Smooth muscle cell (in vitro differentiated cells): Measurements from ENCODE around the gene PDSS2. TPM values are rescaled to one million over a fixed set of nuclear protein-coding genes. Genes with fewer than 3 reads are reported as not detected.

ENCODE experiments used
- DNase-seq: peaks from one replicate; lab custom pipeline; 2025; ENCODE audit not compliant: unreplicated experiment; lab: John Stamatoyannopoulos, UW
- H2AFZ ChIP-seq: fragments of 200-600 bp; sonication (generic); 2 replicates; pipeline ENCODE4 v1.6.0; 2016; ENCODE audit warnings: antibody characterized with exemption, low read depth, mild to moderate bottlenecking
- H3F3A ChIP-seq: fragments of 200-600 bp; sonication (generic); 2 replicates; pipeline ENCODE4 v1.6.0; 2017; ENCODE audit warnings: antibody characterized with exemption, low read depth
- H3K27ac ChIP-seq: fragments of 200-600 bp; sonication (generic); 2 replicates; pipeline ENCODE4 v1.5.1; 2016; ENCODE audit warnings: low read depth, mild to moderate bottlenecking
- H3K27me3 ChIP-seq: fragments of 200-600 bp; sonication (generic); 2 replicates; pipeline ENCODE4 v1.6.1; 2016; ENCODE audit warnings: low read depth, mild to moderate bottlenecking
- H3K36me3 ChIP-seq: fragments of 200-600 bp; sonication (generic); 2 replicates; pipeline ENCODE4 v1.5.1; 2016; ENCODE audit warnings: low read depth
- H3K4me1 ChIP-seq: fragments of 200-600 bp; sonication (generic); 2 replicates; pipeline ENCODE4 v1.5.1; 2016; ENCODE audit warnings: low read depth
- H3K4me2 ChIP-seq: fragments of 200-600 bp; sonication (generic); 2 replicates; pipeline ENCODE4 v1.6.0; 2016; ENCODE audit warnings: mild to moderate bottlenecking
- H3K4me3 ChIP-seq: fragments of 200-600 bp; sonication (generic); 2 replicates; pipeline ENCODE4 v1.5.1; 2016; ENCODE audit warnings: mild to moderate bottlenecking
- H3K79me2 ChIP-seq: fragments of 200-600 bp; sonication (generic); 2 replicates; pipeline ENCODE4 v1.6.0; 2016; ENCODE audit warnings: low read depth, mild to moderate bottlenecking
- H3K9ac ChIP-seq: fragments of 200-600 bp; sonication (generic); 2 replicates; pipeline ENCODE4 v1.6.0; 2016; ENCODE audit warnings: low read depth
- H3K9me3 ChIP-seq: fragments of 200-600 bp; sonication (generic); replicated peaks from 2 replicates; pipeline ENCODE4 v1.5.1; 2016; ENCODE audit warnings: low read depth
- H4K20me1 ChIP-seq: fragments of 200-600 bp; sonication (generic); 2 replicates; pipeline ENCODE4 v1.6.0; 2016; ENCODE audit warnings: low read depth
- WGBS: methylation state at CpG from one replicate; pipeline ENCODE4 v1.1.7; 2016; ENCODE audit warnings: low lambda C conversion rate; 5-methylcytosine and 5-hydroxymethylcytosine counted together
- polyA plus RNA-seq: library from polyadenylated mRNA; unstranded; fragments of >200 nt; fragmentation: Nextera tagmentation; extraction: Ambion mirVana; gene quantifications from 2 replicates; pipeline ENCODE4 v1.2.1, GENCODE V29; 2016
- small RNA-seq: library from RNA; depleted of rRNA; stranded (forward); fragments of <200 nt; gene quantifications from one replicate; pipeline ENCODE3, GENCODE V24; 2014
- total RNA-seq: library from RNA; depleted of rRNA; stranded (reverse); fragments of >200 nt; gene quantifications from 2 replicates; pipeline ENCODE4 v1.2.3, GENCODE V29; 2014
- TF ChIP-seq, protein P1 (sequence below): fragments of 200-600 bp; sonication (generic); IDR thresholded peaks from 2 replicates; pipeline ENCODE4 v1.5.1; 2017; ENCODE audit warnings: borderline replicate concordance, mild to moderate bottlenecking, antibody characterized with exemption; ENCODE audit not compliant: insufficient read depth, poor library complexity, severe bottlenecking

Gene PDSS2
- total and polyA plus RNA-seq, 2 experiments from 2014 or later, result 12.8 to 15.5 TPM

DNA sequence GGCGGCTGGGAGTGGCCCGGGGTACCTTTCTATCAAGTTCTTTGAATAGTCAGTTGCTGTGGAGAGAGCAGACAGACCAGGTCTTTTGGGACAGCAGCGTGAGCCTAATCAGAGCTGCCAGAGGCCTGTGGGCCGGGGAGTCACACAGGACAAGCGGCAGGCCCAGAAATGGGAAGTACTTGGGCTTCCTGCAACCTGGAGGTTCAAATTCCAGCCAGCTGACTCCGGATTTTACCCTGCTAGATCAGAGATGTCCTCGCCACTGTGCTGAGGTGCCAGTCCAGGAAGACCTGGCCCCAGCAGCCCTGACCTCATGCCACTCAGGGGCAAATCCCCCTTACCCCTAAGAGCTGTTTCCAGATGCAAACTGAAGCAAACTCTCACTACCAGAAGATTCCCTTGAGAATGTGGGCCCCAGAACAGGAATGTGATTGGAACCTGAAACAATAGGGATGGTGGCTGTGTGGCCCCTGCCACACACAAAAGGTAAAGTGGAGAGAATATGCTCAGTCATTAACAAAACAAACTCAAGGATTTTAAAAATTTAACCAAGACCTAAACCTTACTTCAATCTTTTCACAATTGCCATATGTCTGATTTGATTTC lies 353.8 kb downstream of the PDSS2 start:
- Histone ChIP-seq H3K4me3 (no peak overlapping the region), H3K79me2 (peaks cover 6% of the 10 kb centered on the region), H3K27ac (no peak overlapping the region), H3K9ac (no peak overlapping the region), H3K27me3 (no peaks in the 10 kb centered on the region), H3K4me2 (no peak overlapping the region), H3K9me3 (no peaks in the 10 kb centered on the region), H3K36me3 (no peaks in the 10 kb centered on the region), H2AFZ (no peak overlapping the region), H4K20me1 (peaks cover 62% of the 10 kb centered on the region), H3F3A (no peaks in the 10 kb centered on the region), H3K4me1 (peaks cover 6% of the 10 kb centered on the region)
- WGBS, result 85% methylated on average over 7 of the region's 7 CpGs
- TF ChIP-seq, protein P1, sequence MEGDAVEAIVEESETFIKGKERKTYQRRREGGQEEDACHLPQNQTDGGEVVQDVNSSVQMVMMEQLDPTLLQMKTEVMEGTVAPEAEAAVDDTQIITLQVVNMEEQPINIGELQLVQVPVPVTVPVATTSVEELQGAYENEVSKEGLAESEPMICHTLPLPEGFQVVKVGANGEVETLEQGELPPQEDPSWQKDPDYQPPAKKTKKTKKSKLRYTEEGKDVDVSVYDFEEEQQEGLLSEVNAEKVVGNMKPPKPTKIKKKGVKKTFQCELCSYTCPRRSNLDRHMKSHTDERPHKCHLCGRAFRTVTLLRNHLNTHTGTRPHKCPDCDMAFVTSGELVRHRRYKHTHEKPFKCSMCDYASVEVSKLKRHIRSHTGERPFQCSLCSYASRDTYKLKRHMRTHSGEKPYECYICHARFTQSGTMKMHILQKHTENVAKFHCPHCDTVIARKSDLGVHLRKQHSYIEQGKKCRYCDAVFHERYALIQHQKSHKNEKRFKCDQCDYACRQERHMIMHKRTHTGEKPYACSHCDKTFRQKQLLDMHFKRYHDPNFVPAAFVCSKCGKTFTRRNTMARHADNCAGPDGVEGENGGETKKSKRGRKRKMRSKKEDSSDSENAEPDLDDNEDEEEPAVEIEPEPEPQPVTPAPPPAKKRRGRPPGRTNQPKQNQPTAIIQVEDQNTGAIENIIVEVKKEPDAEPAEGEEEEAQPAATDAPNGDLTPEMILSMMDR, result no peak
- DNase-seq, result no peak

DNA sequence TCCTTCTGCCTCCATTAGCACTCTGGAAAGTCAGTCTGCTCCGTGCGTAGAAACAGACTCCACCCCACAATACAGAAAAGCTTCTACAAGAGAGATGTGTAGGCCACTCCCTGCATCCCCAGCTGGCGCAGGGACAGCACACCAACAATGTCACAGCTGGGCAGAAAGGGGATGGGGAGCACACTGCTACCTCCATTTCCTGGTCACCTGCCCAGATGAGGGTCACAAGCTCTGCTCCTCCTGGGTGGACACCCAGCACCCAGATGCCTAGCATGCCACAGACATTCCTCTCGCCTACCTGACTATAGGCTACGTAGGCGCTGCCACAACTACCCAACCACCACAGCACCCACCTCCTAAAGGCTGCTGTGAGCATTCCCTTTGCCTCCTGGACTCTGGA lies 356.3 kb downstream of the PDSS2 start:
- 95% methylated on average over 6 of the region's 6 CpGs for WGBS
- Histone ChIP-seq H3K4me3 (no peak overlapping the region), H3K27ac (no peak overlapping the region), H3K4me2 (no peak overlapping the region), H3K36me3 (no peaks in the 10 kb centered on the region), H3K9ac (no peak overlapping the region), H3K4me1 (peaks cover 6% of the 10 kb centered on the region), H4K20me1 (peaks cover 37% of the 10 kb centered on the region), H3K9me3 (no peaks in the 10 kb centered on the region), H2AFZ (no peak overlapping the region), H3K79me2 (peaks cover 4% of the 10 kb centered on the region), H3F3A (no peaks in the 10 kb centered on the region), H3K27me3 (no peaks in the 10 kb centered on the region)
- DNase-seq, result no peak
- TF ChIP-seq, protein P1, result no peak

Small RNA genes lying within 50 kb of the gene (small RNA-seq; reads per million reads assigned to genes)
- gene AL591516.1 (not detected), gene RNU6-1299P (not detected)

Other genes with a start within 250 kb of the PDSS2 start
- gene SOBP, start 30.6 kb upstream of the PDSS2 start, total RNA-seq, result 0.67 and 3.0 TPM in 2 replicates
- gene SOBP, start 30.6 kb upstream of the PDSS2 start, polyA plus RNA-seq, result 2.7 and 4.0 TPM in 2 replicates